GM19239 (cell line): Measurements from ENCODE around the gene DENND10.
"Not testable (repeated sequence)": the region's sequence is repeated elsewhere in the genome, so short reads cannot be mapped to it uniquely, and the experiment has no call there.

Experiments
- DNase-seq: peaks from one replicate; pipeline ENCODE4 v3.0.0; 2011; ENCODE audit warnings: low spot score; ENCODE audit not compliant: insufficient read length
- FAIRE-seq: peaks from 2 replicates; lab custom pipeline; 2011; peaks lifted over from hg19 to GRCh38; lab: Jason Lieb, UNC

DENND10 gene

DNA sequence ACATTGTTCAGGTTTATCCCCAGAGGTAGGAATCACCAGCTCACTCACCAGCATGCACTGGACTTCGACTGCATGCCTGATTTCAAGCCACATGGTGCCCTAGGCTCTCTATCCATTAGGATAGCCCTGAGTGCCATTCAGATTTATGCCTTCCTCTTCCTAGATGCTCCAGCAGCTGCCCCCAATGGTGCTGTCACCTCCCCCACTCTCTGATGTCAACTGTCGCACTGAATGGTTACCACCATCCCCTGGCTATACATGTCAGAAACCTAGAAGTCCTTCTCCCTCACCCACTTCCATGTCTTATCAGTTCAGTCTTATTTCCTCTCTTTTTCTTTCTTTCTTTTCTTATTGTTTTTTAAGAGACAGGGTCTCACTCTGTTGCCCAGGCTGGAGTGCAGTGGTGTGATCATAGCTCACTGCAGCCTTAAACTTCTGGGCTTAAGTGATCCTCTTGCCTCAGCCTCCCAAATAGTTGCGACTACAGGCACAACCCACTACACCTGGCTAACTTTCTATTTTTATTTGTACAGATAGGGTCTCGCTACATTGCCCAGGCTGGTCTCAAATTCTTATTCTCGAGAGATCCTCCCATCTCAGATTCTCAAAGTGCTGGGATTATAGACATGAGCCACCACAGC lies 58.7 kb downstream of the DENND10 start:
- DNase-seq (no peak), FAIRE-seq (no peak)

DNA sequence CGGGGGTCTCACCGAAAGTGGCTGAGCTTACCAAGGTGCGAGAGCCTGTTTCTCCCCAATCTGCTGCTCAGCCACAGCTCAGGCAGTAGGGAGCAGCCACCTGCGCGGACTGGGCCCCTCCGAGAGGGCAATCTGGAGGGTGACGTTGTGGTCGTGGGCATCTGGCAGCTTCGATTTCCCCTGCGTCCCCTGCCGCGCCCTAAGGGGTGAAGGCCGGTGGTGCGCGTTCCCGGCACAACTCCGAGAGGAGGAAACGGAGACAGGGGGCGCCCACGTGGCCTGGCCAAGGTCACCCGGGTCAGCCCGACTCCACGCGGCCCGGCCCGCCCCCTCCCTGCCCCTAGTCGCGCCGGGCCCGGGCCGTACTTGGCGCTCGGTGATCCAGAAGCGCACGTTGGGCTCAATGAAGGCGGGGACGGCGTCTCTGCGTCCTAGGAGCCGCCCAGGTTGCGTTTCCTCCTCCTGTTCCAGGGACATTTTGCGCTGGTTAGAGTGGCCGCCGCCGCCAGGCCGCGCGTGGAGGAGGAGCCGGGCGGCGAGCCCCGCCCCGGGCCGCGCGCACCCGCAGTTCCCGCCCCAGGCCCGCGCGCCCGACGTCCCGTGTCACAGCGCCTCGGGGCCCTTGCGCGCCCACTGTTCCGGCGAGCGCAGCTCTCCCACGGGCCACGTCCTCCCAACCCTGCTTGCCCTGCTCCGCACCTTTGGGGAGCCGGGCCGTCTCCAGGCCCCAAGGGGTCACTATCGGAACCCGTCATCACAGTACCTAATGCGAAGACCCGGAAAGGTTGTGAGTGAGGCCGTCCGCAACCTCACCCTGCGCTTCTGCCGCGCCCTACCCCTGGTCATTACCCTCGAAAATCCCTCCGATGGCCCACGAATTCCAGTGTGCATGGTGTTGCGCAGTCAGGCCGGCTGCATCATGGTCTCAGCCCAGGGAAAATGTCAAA lies 61.5 kb downstream of the DENND10 start, which contains the start of gene SFXN4:
Gene SFXN4, minus strand, starts transcription at position 544 of the 947 bp plus-strand sequence. Its CDS starts 67 bp downstream, at position 477.
- DNase-seq (peak; percentile 78), FAIRE-seq (peak; percentile 61)

DNA sequence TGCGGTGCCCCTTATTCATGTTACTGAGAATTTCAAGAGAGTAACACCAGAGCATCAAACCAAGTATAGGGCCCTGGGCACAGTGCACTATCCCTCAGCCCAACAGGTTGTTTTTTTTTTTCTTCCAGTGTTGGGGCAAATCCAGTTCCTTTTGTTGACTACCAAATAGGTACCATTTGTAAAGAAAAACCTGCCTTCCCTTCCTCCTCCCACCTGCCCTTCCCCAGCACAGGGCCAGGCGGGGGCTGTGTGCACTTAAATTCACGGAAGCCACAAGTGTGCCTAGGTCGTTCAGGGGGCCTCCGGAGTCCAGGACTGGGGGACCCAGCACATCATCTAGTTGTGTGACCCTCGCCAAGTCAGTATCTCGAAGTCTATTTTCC lies 62.2 kb downstream of the DENND10 start:
- no peak for DNase-seq
- FAIRE-seq, result no peak

DNA sequence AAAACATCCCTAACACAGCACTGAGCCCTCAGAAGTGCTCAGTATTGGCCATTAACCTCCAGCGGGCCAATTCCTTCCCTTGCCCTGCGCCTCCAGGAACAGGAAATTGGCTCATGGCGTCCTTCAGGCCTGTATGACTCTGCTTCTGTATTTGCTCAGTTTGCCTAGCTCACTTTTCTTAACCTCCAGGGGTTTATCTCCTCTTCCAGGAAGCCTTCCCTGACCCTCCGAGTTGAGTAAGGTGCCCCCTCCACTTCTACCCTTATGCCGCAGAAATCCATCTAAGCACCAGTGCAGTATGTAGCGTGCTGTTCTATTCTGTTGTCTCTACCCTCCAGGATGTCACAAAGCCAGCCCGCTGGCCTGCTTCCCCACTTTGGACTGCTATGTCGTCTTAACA lies 62.7 kb downstream of the DENND10 start:
- FAIRE-seq (no peak), DNase-seq (no peak)

DNA sequence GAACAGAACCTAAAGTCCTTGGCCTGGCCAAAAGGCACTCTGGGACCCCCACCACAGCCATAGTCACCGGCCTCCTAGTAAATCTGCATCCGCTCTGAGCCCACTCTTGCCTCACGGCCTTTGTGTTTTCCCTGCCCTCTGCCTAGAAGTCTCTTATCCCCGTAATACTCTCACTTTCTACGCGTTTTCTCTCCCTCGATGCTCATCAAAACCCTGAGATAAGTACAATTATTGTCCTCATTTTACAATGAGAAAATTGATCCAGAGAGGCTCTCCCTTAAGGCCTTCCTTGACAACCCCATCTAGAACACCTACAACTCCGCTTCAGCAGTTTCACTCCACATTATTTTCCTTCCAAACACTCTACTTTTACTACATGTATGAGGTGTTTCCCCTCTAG lies 63.1 kb downstream of the DENND10 start:
- FAIRE-seq (no peak), DNase-seq (no peak)

DNA sequence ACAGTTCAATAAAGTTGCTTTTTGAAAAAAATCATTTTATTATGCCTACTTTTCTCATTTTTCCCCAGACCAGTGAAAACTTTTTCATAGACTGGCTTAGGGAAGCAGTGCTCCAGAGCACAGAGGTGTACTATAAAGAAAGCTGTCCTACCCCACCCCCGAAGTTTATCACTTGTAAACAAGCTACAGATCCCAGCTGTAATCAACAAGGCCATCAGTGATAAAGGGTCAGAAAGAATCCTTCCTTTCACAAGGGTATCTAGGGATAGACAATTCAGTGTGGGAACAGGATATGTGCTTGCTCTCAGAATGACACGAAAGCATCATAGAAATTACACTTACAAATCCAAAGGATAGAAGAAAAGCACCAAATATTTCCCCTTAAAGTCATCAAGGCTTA lies 70.2 kb downstream of the DENND10 start:
- FAIRE-seq (no peak), DNase-seq (no peak)

DNA sequence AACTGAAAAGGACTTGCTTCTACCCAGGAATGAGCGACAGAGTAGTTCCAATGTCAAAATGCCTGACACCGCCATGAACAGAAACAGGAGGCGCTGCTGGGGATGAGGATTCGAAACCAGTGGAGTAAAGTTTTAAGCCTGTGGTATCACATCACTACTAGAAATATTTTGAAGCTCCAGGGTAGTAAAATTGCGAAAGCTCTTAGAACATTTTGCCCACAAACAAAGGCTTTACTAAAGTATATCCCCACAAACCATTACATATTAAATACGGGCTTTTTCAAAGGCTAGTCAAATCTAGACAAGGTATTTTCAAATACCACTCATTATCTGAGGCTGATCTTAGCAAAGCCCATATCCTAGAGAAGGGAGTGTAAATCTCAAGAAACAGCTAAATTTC lies 72.3 kb downstream of the DENND10 start:
- FAIRE-seq, result no peak
- no peak for DNase-seq

DNA sequence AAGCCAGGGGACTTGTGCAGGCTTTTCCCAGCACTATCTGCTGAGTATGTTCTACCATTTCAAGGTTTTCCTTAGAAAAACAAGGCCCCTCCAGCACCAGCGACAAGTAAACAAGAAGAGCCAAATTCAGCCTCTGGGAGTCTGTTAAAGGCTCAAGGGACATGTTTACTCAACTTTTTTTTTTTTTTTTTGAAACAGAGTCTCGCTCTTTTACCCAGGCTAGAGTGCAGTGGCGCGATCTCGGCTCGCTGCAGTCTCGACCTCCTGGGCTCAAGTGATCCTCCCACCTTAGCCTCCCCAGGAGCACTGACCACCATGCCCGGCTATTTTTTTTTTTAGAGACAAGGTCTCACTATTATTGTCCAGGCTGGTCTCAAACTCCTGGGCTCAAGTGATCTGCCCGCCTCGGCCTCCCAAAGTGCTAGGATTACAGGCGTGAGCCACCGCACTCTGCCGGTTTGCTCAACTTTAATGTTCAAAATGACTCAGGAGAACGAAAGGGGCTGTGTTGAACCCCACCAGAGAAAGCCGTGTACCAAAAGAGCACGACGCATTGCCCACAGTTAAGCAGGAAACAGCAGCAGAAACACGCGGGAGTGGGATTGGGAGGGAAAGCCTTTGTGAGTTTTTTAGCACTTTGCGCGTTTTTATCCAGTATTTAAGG lies 73.9 kb downstream of the DENND10 start:
- DNase-seq (no peak), FAIRE-seq (no peak)

DNA sequence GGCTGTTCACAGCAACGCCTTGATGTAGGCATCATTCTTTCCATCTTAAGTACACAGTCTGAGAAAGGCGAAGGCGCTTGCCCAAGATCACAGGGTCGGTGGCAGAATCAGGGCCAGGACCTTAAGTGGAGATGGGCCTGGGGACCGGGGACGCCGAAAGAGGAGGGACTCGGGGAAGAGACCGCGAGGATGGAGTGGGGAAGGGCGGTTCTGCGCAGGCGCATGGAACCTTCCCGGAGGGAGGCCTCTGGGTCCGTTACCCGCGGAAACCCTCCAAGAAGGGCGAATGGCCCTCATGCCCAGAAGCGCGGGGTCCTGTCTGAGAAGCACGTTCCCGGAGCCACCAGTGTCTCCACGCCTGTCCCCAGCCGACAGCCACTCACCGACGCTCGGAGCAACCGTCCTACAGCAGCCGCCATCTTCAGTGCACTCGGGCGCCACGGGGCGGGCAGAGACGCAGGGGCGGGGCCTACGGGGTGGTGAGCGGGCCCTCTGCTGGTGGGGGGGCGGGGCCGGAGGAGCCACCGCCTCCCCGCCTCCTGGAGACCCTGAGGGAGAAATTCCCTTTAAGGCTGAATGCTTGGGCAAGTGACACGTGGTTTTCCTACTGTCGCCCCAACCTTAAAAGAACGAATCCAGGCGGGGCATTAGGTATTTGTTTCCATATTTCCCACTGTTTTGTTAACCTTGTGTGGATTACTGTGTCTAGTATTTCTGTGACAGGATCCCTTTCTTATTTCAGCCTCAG lies 74.6 kb downstream of the DENND10 start, which contains the start of gene PRDX3:
Gene PRDX3, minus strand, starts transcription at position 441 of the 748 bp plus-strand sequence. Its CDS starts 22 bp downstream, at position 419.
- FAIRE-seq, result peak; percentile 96
- peak; percentile 87 for DNase-seq

DNA sequence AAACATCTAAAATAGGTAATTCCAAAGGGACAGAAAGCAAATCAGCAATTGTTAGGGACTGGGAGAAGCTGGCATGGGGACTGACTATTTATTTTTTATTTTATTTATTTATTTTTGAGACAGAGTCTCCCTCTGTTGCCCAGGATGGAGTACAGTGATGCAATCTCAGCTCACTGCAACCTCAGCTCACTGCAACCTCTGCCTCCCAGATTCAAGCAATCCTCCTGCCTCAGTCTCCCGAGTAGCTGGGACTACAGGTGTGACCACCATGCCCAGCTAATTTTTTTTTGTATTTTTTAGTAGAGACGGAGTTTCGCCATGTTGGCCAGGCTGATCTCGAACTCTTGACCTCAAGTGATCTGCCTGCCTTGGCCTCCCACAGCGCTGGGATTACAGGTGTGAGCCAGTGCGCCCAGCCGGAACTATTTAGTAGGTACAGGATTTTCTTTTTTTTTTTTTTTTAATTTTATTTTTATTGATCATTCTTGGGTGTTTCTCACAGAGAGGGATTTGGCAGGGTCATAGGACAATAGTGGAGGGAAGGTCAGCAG lies 77.0 kb downstream of the DENND10 start:
- FAIRE-seq, DNase-seq: not testable (repeated sequence)

DNA sequence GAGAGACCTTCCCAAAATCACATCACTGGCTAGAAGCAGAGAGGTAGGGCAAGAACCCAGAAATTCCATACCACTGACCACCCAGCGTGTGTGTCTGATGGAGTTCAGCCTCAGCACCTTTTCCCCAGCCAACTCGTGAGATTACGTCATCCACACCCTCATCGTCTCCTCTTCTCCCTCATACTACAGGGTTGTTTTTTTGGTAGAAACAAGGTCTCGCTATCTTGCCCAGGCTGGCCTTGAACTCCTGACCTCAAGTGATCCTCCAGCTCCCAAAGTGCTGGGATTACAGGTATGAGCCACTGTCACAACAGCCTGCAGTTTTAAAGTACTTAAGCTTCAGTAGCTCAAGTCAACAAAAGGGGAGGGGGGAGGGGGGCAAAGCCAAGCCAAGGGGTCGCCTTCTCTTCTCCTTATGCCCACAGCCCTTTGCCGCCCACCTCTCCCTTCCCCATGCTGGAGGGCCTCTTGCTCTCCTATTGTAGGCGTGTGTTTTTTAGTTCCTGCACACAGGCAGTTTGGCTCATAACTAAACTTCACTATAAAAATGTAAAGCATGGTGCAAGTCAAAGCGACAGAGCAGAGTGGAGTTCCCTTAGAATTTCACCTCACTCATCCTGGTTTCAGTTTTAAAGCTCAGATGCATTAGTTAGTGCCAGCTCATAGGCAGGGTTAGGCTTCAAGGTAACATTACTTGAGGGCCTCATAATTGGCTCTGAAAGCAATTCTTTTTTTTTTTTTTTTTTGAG lies 79.9 kb downstream of the DENND10 start:
- FAIRE-seq (no peak), DNase-seq (no peak)
